Measurements from ENCODE around the gene ACTR3C. TPM values are rescaled to one million over a fixed set of nuclear protein-coding genes. Genes with fewer than 3 reads are reported as not detected.

ACTR3C gene
- total and polyA plus RNA-seq, 2 donors (not counting 1 experiment from before 2014, with no cell fraction given), result 0.09 to 0.50 TPM

GRCh38 chr7:150327308-150327707 is 4.0 kb upstream of the ACTR3C start:
- no peaks in the 10 kb centered on the region for H3K27me3 ChIP-seq (ENCODE audit: control insufficient read depth, insufficient read depth, low read length)
- H3K4me1 ChIP-seq (ENCODE audit: control insufficient read depth, extremely low read depth, insufficient read depth, low read length), result no peaks in the 10 kb centered on the region
- no peaks in the 10 kb centered on the region for H4K20me1 ChIP-seq (ENCODE audit: control insufficient read depth, extremely low read depth, insufficient read depth, low read length)
- H3K4me2 ChIP-seq (ENCODE audit: extremely low read depth, insufficient read depth, low read length), result no peak overlapping the region
- DNase-seq (ENCODE audit: low read depth in 2 of 2), result no peak
- H3K9me3 ChIP-seq (ENCODE audit: control insufficient read depth, insufficient read depth, low read depth, low read length), result no peaks in the 10 kb centered on the region
- H2AFZ ChIP-seq (ENCODE audit: low read length), result no peak overlapping the region
- TF ChIP-seq CTCF (conservative IDR thresholded peaks at IDR 0.05 in 1 of 2, IDR thresholded peaks at IDR 0.05 in 1 of 2; ENCODE audit: low read depth in 1 of 2, low read length in 2 of 2) (no peak), EZH2 (IDR thresholded peaks at IDR 0.05; ENCODE audit: low read length, missing control alignments) (no peak)
- no peaks in the 10 kb centered on the region for H3K79me2 ChIP-seq (ENCODE audit: control insufficient read depth, insufficient read depth, low read length)
- H3K4me3 ChIP-seq (replicated peaks in 1 of 4; ENCODE audit: control extremely low read depth in 1 of 4, insufficient read depth in 1 of 4, low read depth in 3 of 4, low read length in 4 of 4), result no peak overlapping the region
- H3K9ac ChIP-seq (ENCODE audit: insufficient read depth, low read length), result no peak overlapping the region
- H3K27ac ChIP-seq (ENCODE audit: insufficient read depth, low read length), result no peak overlapping the region
- H3K36me3 ChIP-seq (ENCODE audit: control insufficient read depth, insufficient read depth, low read length), result no peaks in the 10 kb centered on the region

GRCh38 chr7:150326657-150327268 is 3.4 kb upstream of the ACTR3C start:
- H3K27ac ChIP-seq (ENCODE audit: insufficient read depth, low read length), result no peak overlapping the region
- H3K27me3 ChIP-seq (ENCODE audit: control insufficient read depth, insufficient read depth, low read length), result no peaks in the 10 kb centered on the region
- no peaks in the 10 kb centered on the region for H3K79me2 ChIP-seq (ENCODE audit: control insufficient read depth, insufficient read depth, low read length)
- no peak overlapping the region for H3K4me3 ChIP-seq (replicated peaks in 1 of 4; ENCODE audit: control extremely low read depth in 1 of 4, insufficient read depth in 1 of 4, low read depth in 3 of 4, low read length in 4 of 4)
- no peaks in the 10 kb centered on the region for H3K36me3 ChIP-seq (ENCODE audit: control insufficient read depth, insufficient read depth, low read length)
- no peak overlapping the region for H2AFZ ChIP-seq (ENCODE audit: low read length)
- H3K4me1 ChIP-seq (ENCODE audit: control insufficient read depth, extremely low read depth, insufficient read depth, low read length), result no peaks in the 10 kb centered on the region
- no peaks in the 10 kb centered on the region for H3K9me3 ChIP-seq (ENCODE audit: control insufficient read depth, insufficient read depth, low read depth, low read length)
- no peak overlapping the region for H3K9ac ChIP-seq (ENCODE audit: insufficient read depth, low read length)
- H4K20me1 ChIP-seq (ENCODE audit: control insufficient read depth, extremely low read depth, insufficient read depth, low read length), result no peaks in the 10 kb centered on the region
- H3K4me2 ChIP-seq (ENCODE audit: extremely low read depth, insufficient read depth, low read length), result no peak overlapping the region
- TF ChIP-seq EZH2 (IDR thresholded peaks at IDR 0.05; ENCODE audit: low read length, missing control alignments) (no peak), CTCF (conservative IDR thresholded peaks at IDR 0.05 in 1 of 2, IDR thresholded peaks at IDR 0.05 in 1 of 2; ENCODE audit: low read depth in 1 of 2, low read length in 2 of 2) (no peak)
- no peak for DNase-seq (ENCODE audit: low read depth in 2 of 2)

- Histone ChIP-seq H2AFZ (ENCODE audit: low read length) (no peak overlapping the region), H3K4me3 (replicated peaks in 1 of 4; ENCODE audit: control extremely low read depth in 1 of 4, insufficient read depth in 1 of 4, low read depth in 3 of 4, low read length in 4 of 4) (no peak overlapping the region), H3K27me3 (ENCODE audit: control insufficient read depth, insufficient read depth, low read length) (no peaks in the 10 kb centered on the region), H4K20me1 (ENCODE audit: control insufficient read depth, extremely low read depth, insufficient read depth, low read length) (no peaks in the 10 kb centered on the region), H3K9me3 (ENCODE audit: control insufficient read depth, insufficient read depth, low read depth, low read length) (no peaks in the 10 kb centered on the region), H3K4me1 (ENCODE audit: control insufficient read depth, extremely low read depth, insufficient read depth, low read length) (no peaks in the 10 kb centered on the region), H3K79me2 (ENCODE audit: control insufficient read depth, insufficient read depth, low read length) (no peaks in the 10 kb centered on the region), H3K27ac (ENCODE audit: insufficient read depth, low read length) (no peak overlapping the region), H3K9ac (ENCODE audit: insufficient read depth, low read length) (no peak overlapping the region), H3K36me3 (ENCODE audit: control insufficient read depth, insufficient read depth, low read length) (no peaks in the 10 kb centered on the region), H3K4me2 (ENCODE audit: extremely low read depth, insufficient read depth, low read length) (no peak overlapping the region)
- no peak for TF ChIP-seq EZH2 (IDR thresholded peaks at IDR 0.05; ENCODE audit: low read length, missing control alignments)
- TF ChIP-seq CTCF (conservative IDR thresholded peaks at IDR 0.05 in 1 of 2, IDR thresholded peaks at IDR 0.05 in 1 of 2; ENCODE audit: low read depth in 1 of 2, low read length in 2 of 2), result no peak
- DNase-seq (ENCODE audit: low read depth in 2 of 2), result no peak
Observed at GRCh38 chr7:150325901-150326300, 2.6 kb upstream of the ACTR3C start.

Measured in fibroblast of lung (primary cell).